Umbilical cord (tissue), 2 donors: Measurements from ENCODE around the gene ATP11B. TPM values are rescaled to one million over a fixed set of nuclear protein-coding genes. Genes with fewer than 3 reads are reported as not detected.

ENCODE experiments used
- DNase-seq: peaks from one replicate; pipeline ENCODE4 v3.0.0-alpha.2; 2015; ENCODE audit warnings: low spot score
- total RNA-seq: library from RNA; depleted of rRNA; stranded (reverse); fragments of >200 nt; gene quantifications from one replicate; pipeline ENCODE4 v1.2.3, GENCODE V29; 2014; ENCODE audit warnings: low replicate concordance; ENCODE audit not compliant: insufficient read depth

The ATP11B gene
- 143 TPM for total RNA-seq

DNA sequence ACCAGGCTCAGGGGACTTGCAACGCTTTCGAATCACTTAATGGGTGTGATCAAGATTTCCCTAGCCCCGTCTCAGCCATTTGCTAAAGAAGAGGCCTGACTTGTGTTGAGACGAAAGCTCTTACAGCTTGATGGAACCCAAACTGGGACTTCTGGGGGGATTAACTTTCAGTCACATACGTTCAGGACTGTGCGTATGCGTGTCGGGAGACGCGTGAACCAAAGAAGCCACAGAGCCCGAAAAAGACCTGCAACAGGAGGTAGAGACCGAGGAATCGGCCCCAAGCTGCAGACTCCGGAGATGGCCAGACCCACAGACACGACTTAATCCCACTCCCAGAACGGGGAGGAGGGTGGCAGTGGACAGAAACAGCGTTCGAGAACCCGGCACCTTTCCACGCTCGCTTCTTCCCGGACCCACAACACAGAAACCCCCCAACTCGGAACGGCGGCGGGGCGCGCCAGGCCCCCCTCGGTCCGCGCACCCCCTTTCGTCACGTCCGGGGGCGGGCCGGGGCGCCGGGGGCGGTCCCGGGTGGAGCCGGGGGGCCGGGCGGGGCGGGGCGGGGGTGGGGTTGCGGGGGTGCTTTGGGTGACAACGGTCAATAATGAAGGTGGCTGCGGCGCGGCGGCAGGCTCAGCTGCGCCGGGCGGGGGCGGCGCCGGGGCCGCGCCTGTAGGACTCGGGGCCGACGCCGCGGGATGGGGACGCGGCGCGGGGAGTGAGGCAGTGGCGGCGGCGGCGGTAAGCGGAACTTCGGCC is at the start of gene ATP11B:
Gene ATP11B (plus strand): TSS at position 604 of the 762 bp plus-strand sequence. CDS start 256 bp downstream, outside the sequence.
- DNase-seq = peak; percentile 70

DNA sequence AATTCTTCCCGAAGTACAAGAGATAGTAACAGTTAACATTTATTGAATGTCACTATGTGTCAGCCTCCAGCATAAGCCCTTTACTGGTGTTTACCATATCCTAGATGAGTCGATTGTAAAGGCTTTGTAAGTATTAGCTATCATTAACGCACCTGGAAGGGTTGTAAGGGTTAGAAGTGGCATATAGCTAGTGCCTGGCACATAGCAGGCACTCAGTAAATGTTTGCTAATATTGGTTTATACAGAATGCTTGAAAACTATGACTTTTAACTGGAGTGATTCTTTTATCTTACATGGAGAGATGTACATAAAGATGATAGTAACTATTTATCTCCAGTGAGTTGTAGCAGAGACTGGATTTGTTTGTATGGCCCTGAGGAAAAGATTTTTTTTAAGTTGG is 46.3 kb upstream of the ATP11B start:
- DNase-seq = no peak

DNA sequence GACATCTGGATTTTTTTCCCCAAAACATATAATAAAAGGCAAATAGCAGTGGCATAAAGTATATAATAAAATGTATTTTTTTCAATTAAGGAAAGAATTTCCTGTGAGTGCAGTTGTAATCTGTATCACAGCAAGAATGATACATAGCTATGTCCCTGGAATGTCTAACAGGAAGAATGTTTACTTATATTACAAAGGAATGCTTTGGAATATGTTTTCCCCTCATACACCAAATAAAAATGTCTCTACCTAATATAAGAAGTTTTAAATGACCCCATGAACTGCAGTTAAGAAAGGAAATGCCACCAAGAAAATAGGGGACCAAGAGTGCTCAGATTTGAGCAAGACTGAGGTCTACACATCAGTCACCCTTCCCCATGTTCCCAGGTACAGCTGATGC is 38.0 kb upstream of the ATP11B start:
- no peak for DNase-seq

DNA sequence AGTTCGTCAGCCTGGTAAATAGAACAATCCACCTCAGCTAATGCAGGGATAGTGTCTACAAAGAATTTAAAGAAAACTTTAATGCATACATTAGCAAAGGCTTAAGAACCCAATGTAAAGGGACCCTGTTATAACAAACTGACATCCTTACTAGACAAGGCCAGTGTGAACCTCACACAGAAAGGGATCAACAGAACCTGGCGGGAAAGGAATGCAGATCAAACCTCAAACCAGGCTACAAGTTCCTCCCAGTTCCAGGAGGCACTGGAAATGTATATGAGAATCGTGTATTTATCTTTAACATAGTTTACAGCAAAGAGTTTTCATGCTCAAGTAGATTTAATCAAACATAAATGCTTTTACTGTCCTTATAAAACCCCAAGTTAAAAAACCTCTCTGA is 37.6 kb upstream of the ATP11B start:
- DNase-seq = no peak

DNA sequence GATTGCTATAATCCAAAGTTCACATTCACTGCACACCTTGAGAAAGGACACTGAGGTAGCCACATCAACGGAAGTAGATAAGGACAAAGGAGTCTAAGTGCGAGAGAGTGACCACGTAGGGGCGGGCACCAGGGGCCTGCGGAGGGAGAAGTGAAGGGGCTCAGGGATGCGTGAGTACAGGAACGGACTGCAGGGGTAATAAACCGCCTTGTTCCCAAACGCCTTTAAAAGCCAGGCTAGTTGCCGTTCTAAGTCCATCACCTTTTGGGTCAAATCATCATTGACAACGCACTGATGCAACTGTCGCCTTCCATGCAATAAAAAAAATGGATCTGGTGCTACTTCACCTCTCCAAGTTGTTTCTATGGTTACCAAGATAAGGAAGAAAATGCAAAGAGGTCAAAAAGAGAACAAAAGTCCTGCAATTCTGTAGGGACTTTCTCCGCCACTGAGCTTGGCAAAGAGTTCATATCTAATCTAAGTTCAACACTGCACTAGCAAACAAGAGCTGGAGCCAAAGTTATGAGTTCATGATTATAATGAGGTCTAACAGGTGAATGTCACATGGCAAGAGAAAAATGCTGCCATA is 32.6 kb upstream of the ATP11B start:
- DNase-seq = no peak

DNA sequence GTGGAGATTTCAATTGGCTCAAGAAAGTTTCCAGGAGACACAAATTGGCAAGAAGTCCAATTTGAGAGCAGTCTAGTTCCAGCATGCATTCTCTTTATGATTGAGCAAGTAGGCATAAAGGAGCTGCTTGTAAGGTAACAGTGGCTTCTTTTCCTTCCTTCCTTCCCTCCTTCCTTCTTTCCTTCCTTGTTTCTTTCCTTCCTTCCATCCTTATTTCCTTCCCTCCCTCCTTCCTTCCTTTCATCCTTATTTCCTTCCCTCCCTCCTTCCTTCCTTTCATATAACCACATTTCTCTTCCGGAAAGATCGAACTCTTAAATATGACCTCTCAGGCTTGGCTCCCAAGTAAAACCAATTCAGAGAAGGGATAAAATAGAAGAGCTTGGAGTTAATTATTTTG is 29.4 kb upstream of the ATP11B start:
- DNase-seq = no peak

DNA sequence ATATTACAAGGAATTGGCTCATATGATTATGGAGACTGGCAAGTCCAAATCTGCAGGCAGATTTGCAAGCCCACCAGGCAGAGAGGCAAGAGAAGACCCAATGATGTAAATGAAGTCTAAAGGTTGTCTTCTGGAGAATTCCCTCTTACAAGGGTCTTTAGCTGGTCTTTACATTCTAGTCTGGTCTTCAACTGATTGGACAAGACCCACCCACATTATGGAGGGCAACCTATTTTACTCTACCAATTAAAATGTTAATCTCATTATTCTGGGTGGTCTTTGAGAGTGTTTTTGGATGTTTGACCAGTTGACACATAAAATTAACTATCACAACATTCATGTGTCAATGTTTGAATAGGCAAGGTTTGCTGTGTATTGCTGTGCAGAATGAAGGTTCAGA is 28.0 kb upstream of the ATP11B start:
- DNase-seq = no peak

DNA sequence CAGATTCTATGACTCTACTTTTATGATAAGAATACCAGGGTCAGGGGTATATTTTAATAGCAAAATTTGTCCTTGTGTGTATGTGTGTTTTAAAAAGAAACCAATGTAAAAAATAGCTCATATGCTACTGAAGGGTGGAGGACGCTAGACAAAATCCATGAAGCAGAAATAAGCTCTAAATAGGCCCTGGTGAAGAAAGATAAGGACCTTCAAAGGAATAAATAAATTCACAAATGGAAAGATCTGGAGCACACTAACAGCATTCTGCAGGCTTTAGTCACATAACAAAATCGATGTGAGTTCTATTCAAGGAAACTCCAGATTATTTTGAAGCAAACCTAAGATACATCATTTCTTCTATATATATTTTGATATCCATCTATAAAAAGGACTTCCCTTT is 27.2 kb upstream of the ATP11B start:
- peak; percentile 88 for DNase-seq

DNA sequence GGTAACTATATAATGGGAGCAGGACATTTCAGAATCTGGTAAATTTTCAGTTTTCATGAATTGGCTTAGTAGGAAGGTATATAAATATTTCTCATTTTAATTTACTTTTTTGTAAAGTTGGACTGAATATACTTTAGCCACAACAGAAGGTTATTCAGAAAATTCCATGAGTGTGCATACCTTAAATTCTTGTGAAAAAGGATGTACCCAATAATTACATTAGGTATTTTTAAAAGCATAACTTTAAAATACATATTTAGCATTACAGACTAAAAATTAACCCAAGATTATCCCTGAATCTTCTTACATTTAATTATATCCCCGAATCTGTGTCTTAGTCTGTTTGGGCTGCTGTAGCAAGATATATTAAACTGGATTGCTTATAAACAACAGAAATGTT is 24.9 kb upstream of the ATP11B start:
- DNase-seq = no peak

DNA sequence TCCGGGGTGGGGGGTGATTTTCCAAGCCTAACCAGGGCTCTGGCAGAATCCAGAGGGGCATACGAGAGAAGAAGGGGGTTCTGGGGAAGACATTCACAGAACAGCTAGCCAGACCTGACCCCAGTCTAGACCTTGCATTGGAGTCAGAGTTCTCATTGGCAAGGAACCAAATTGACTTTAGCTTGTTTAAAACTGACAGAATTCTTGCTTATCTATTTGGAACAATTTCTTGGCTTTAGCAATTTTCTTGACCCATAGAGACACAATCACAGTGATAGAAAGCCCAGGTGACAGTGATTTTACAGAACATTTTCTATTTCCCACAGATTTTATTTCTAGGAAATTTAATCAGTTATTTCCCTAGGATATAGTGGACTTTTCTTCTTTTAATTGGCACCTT is 23.6 kb upstream of the ATP11B start:
- no peak for DNase-seq

DNA sequence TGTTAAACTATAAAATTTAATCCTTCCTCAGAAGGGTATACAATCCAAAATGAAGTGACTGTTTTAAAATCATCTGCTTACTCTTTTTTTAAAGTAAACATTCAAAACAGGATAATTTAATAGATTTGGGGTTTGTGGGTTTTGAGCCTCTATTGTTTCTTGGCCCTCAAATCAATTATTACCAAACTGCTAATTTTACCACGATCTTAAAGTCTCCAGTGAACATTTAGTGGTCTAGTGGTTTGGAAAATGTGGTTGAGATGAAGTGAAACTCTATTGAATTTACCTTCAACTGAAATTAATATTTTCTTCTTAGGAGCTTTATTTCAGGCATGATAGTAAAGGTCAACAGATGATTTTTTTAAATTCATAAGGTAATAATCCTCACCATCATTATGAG is 11.2 kb upstream of the ATP11B start:
- DNase-seq = no peak

DNA sequence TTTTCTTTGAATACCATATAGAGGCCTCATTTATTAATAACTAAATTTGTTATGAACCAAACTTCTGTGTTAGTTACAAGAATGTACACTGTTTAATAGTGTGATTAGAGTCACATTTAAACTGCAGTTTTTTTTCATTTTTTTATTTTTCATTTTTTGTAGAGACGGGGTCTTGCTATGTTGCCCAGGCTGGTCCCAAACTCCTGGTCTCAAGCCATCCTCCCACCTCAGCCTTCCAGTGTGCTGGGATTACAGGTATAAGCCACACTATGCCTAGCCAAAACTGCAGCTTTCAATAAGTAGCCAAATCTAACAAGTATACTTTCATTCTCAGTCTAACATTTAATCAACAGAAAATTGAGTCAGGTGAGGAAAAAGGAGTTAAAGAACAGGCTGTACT is 10.2 kb upstream of the ATP11B start:
- no peak for DNase-seq

DNA sequence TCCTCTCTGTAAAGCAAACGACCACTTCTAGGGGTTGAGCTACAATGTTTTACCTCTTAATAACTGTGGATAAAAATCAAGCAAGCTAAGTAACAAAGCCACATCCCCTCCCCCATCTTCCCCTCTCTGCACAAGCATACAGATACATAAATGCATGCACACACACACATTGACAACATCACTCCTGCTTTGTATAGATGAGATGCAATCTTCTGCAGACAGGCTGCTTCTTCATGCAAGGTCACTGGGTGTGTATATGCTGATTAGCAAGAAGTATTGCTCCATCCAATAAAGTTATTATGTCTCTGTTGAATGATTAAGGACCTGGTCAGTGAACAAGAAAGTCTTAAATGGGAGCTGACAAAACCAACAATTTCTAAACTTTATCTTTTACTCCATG is 8.8 kb upstream of the ATP11B start:
- no peak for DNase-seq

DNA sequence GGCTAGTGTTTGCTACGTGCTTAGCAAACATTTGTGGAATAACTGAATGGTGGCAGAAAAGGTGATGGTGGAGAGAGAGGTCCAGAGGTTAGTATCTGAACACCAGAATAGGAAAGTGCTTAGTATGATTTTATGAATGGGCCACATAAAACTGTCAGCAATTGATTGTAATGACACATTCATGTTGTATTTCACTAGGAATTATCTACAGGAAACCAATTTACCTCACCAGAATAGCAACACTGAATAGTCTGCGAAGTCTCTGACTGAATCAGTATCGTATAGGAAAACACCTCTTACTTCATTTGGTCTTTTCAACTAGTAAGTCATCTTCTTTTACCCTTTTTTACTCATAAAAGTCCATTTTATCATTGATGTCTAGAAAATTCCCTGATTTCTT is 8.2 kb upstream of the ATP11B start:
- no peak for DNase-seq

DNA sequence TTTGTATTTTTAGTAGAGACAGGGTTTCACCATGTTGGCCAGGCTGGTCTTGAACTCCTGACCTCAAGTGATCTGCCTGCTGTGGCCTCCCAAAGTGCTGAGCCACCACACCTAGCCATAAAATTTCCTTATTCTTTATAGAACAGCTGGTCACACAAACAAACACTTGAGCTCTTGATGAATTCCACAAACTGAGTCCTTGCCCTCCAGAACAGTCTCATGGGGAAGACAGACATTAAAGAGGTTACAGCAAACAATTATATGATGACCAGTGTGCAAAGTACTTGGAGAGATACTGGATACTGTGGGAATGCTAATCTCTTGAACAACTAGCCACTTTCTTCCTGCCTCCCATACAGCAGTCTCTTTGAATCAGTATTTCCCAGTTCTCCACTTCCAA is 7.5 kb upstream of the ATP11B start:
- DNase-seq = no peak

DNA sequence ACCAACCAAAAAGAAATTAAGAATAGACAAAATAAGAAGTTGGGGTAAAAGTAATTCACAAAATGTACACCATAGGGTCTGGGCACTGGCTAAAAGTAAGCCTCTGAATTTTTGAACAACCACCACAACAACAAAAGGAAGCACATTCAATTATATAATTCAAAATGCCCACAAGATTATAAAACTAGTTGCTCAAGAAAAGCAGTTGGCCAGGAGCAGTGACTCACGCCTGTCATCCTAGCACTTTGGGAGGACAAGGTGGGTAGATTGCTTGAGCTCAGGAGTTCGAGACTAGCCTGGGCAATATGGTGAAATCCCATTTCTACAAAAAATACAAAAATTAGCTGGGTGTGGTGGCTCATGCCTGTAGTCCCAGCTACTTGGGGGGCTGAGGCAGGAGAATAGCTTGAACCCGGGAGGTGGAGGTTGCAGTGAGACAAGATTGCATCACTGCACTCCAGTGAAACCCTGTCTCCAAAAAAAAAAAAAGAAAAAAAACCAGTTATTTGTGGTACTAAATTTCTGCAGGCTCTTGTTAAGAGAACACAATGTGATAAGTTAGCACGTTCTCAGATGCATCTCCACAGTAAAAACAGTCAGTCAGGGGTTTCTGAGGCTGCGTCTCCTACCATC is 6.6 kb upstream of the ATP11B start:
- DNase-seq = no peak

DNA sequence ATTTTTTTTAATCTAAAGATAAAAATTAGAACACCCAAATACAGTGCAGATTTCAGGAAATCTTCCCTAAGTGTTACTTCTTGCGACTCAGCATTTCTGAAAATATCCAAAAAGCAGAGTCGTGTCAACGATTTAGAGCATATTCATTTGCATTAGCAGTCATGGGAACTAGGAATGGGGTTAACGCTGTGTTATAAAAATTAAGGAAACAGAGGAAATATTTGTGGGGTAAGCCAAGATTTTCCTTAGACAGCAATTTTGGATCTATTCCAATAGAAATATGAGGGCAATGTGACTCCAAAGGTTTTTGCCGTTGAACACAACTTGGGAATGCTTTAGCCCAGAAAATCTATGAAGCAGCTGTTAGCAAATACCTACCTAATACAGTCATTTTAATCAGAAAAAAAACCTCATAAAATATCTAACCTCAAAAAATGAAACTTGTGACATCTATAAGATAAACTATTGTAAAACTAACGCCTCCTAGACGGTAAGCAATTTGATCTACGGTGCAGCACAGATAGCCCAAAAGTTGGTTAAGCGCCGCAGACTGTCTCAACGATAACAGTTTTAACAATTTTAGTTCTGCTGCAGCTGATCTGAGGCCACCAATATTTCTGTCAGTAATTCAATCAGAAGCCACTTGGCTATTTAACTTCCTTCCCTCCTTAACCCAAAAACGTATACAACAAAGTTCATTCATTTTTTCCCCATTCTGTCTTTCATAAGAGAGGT is 5.8 kb upstream of the ATP11B start:
- peak; percentile 55 for DNase-seq

DNA sequence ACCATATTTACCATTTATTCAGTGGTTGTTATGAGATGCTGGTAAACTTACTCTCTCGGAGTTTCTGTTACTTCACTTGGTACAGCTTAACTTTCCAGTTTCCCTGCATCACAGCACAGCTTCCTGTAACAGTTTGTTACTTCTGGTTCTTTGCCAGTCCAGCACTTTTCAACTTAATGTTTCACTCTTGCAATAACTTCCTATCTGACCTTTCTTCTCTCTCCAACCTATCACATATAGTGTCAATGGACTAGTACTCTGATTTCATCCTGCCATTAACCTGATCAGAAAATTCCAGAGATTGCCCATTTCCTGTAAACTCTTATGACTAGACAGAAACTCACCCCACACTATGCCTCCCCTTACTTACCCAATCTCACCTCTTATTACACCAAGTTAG is 3.9 kb upstream of the ATP11B start:
- peak; percentile 39 for DNase-seq

DNA sequence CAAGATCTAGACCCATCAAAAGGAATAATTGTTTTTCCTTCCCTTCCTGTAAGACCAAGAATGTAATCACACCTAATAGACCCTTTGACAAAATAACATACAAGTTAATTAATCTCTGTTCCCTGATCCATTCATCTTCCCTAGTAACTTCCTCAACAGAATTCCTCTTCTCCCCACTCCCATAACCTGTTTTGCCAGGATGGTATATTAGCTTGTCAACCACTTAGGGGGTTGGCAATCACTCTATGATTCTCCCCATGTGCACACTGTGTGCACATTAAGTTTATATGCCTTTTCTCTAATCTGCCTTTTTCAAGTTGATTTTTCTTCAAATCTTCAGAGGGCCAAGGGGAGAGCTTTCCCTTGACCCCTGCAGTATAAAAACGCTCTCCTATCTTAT is 2.7 kb upstream of the ATP11B start:
- DNase-seq = no peak

DNA sequence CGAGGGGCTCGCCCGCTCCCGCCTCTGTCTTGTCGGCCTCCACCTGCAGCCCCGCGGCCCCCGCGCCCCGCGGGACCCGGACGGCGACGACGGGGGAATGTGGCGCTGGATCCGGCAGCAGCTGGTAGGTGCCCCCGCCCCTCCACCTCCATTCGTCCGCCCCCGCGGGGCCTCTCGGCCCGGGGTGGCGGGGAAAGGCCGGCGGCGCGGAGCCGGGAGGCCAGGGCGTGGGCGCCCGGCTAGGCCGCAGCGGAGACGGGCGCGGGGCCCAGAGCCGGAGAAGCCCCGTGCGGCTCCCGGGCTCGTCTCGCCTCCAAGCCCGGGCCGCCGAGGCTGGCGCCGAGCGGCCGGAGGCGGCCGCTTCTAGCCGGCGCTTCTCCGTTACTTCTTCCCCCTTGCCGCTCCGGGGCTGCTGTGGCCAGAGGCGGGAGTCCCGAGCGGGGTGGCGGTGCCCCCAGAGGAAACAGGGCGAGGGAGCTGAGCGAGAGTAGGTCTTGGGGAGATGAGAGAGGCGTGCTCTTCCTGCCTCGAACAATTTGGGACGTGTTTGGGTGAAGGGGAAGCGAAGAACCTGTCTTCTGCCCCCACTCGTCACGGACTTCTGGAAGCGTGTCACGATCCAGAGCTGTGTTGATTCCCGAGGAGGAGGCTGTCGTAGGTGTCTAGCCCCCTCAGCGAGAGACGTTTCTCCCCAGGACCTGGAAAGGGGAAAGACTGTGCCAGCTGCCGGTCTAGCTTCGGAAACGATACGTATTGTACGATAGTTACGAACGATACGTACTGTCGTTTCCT is 555 bp downstream of the ATP11B start:
- peak; percentile 51 for DNase-seq
